Measurements from ENCODE around the gene CMYA5.

GRCh38 chr5:79847561-79847960 is 157.9 kb downstream of the CMYA5 start:
- TF ChIP-seq POLR2AphosphoS5 (IDR thresholded peaks at IDR 0.05) (no peak), POLR2A (IDR thresholded peaks at IDR 0.05) (no peak), CTCF (IDR thresholded peaks at IDR 0.05) (no peak), EP300 (IDR thresholded peaks at IDR 0.05) (no peak)
